Type B pancreatic cell (in vitro differentiated cells): ENCODE data around the gene ITFG1. TPM values are rescaled to one million over a fixed set of nuclear protein-coding genes. Genes with fewer than 3 reads are reported as not detected.

Experiments
- DNase-seq: peaks from one replicate; pipeline ENCODE4 v3.0.0; 2021; ENCODE audit warnings: mixed read lengths; ENCODE audit not compliant: unreplicated experiment; ENCODE audit errors: extremely low spot score
- H3K27ac Mint-ChIP-seq: 2 replicates; pipeline ENCODE4 v1.8.0; 2021; ENCODE audit warnings: mild to moderate bottlenecking, mixed read lengths
- H3K27me3 Mint-ChIP-seq: 2 replicates; pipeline ENCODE4 v1.8.0; 2021; ENCODE audit warnings: mixed read lengths
- H3K36me3 Mint-ChIP-seq: 2 replicates; pipeline ENCODE4 v1.8.0; 2021; ENCODE audit warnings: mixed read lengths
- H3K4me1 Mint-ChIP-seq: one replicate; pipeline ENCODE4 v1.8.0; 2021; ENCODE audit warnings: mixed read lengths; ENCODE audit not compliant: unreplicated experiment
- H3K4me3 Mint-ChIP-seq: 2 replicates; pipeline ENCODE4 v1.8.0; 2021; ENCODE audit warnings: mild to moderate bottlenecking, mixed read lengths
- H3K9me3 Mint-ChIP-seq: 2 replicates; pipeline ENCODE4 v1.8.0; 2021; ENCODE audit warnings: mixed read lengths
- CTCF ChIP-seq: fragments of 200-600 bp; sonication (generic); conservative IDR thresholded peaks from 2 replicates; pipeline ENCODE4 v1.5.0; 2021; ENCODE audit warnings: antibody characterized with exemption, mild to moderate bottlenecking
- total RNA-seq: library from RNA; stranded (reverse); gene quantifications from 2 replicates; pipeline ENCODE4 v1.2.1, GENCODE V29; 2021; ENCODE audit warnings: low replicate concordance

The ITFG1 gene
- total RNA-seq, 1 donor from 2014 or later: 47.1 TPM

GRCh38 chr16:47499700-47500264, 38.9 kb upstream of the ITFG1 start:
- Mint-ChIP-seq H3K36me3 (peaks cover 30% of the 10 kb centered on the region), H3K4me1 (no peaks in the 10 kb centered on the region), H3K27ac (no peak overlapping the region), H3K27me3 (no peaks in the 10 kb centered on the region), H3K4me3 (no peak overlapping the region), H3K9me3 (no peaks in the 10 kb centered on the region)
- no peak for DNase-seq
- TF ChIP-seq CTCF: no peak

GRCh38 chr16:47499080-47499699, 38.3 kb upstream of the ITFG1 start:
- DNase-seq: no peak
- Mint-ChIP-seq H3K4me3 (no peak overlapping the region), H3K4me1 (no peaks in the 10 kb centered on the region)

GRCh38 chr16:47493381-47494337, 32.8 kb upstream of the ITFG1 start:
- DNase-seq: no peak
- Mint-ChIP-seq H3K4me3 (no peak overlapping the region), H3K27ac (no peak overlapping the region), H3K4me1 (peaks cover 10% of the 10 kb centered on the region), H3K27me3 (no peaks in the 10 kb centered on the region), H3K9me3 (peaks cover 4% of the 10 kb centered on the region), H3K36me3 (peaks cover 17% of the 10 kb centered on the region)
- TF ChIP-seq CTCF: no peak

More at GRCh38 chr16:47499080-47499699, 38.3 kb upstream of the ITFG1 start:
- Mint-ChIP-seq H3K9me3 (no peaks in the 10 kb centered on the region), H3K27me3 (no peaks in the 10 kb centered on the region), H3K27ac (no peak overlapping the region), H3K36me3 (peaks cover 24% of the 10 kb centered on the region)
- no peak for TF ChIP-seq CTCF

GRCh38 chr16:47492428-47493377, 31.8 kb upstream of the ITFG1 start:
- Mint-ChIP-seq H3K27ac (peak overlapping the region; percentile 40), H3K4me3 (no peak overlapping the region), H3K4me1 (peaks cover 10% of the 10 kb centered on the region), H3K36me3 (peaks cover 17% of the 10 kb centered on the region), H3K27me3 (no peaks in the 10 kb centered on the region), H3K9me3 (peaks cover 8% of the 10 kb centered on the region)
- DNase-seq: no peak
- TF ChIP-seq CTCF: no peak

- H3K4me3 Mint-ChIP-seq: no peak overlapping the region
- DNase-seq: no peak
- peaks cover 10% of the 10 kb centered on the region for H3K4me1 Mint-ChIP-seq
- H3K9me3 Mint-ChIP-seq: peaks cover 9% of the 10 kb centered on the region
- H3K36me3 Mint-ChIP-seq: peaks cover 18% of the 10 kb centered on the region
- no peak overlapping the region for H3K27ac Mint-ChIP-seq
- TF ChIP-seq CTCF: no peak
- H3K27me3 Mint-ChIP-seq: no peaks in the 10 kb centered on the region
Observed at GRCh38 chr16:47492036-47492427, 31.2 kb upstream of the ITFG1 start.
